Measurements from ENCODE around the gene PPP2R5E.
A peak's percentile ranks its signal among the peaks of the same experiment; 100 is the strongest.

The PPP2R5E gene

GRCh38 chr14:63459738-63460137 lies 83.4 kb downstream of the PPP2R5E start:
- TF ChIP-seq POLR2A (IDR thresholded peaks at IDR 0.05; ENCODE audit: extremely low read depth, insufficient read length) (no peak), MYC (IDR thresholded peaks at IDR 0.05; ENCODE audit: low read depth, low read length) (no peak), MAX (IDR thresholded peaks at IDR 0.05; ENCODE audit: low read depth, low read length) (no peak)
- DNase-seq (ENCODE audit: low read depth): no peak
- H3K4me3 ChIP-seq (ENCODE audit: low read depth, low read length): no peak overlapping the region

GRCh38 chr14:63457498-63457897 lies 85.7 kb downstream of the PPP2R5E start:
- no peak for DNase-seq (ENCODE audit: low read depth)
- no peak overlapping the region for H3K4me3 ChIP-seq (ENCODE audit: low read depth, low read length)
- no peak for TF ChIP-seq CTCF (IDR thresholded peaks at IDR 0.05; ENCODE audit: low read depth, low read length)

GRCh38 chr14:63454863-63455622 lies 88.1 kb downstream of the PPP2R5E start:
- DNase-seq (ENCODE audit: low read depth): peak; percentile 21
- no peak overlapping the region for H3K4me3 ChIP-seq (ENCODE audit: low read depth, low read length)
- TF ChIP-seq POLR2A (IDR thresholded peaks at IDR 0.05; ENCODE audit: extremely low read depth, insufficient read length) (no peak), MYC (IDR thresholded peaks at IDR 0.05; ENCODE audit: low read depth, low read length) (no peak), CTCF (IDR thresholded peaks at IDR 0.05; ENCODE audit: low read depth, low read length) (no peak), MAX (IDR thresholded peaks at IDR 0.05; ENCODE audit: low read depth, low read length) (no peak)

- no peak for DNase-seq (ENCODE audit: low read depth)
- no peak for TF ChIP-seq POLR2A (IDR thresholded peaks at IDR 0.05; ENCODE audit: extremely low read depth, insufficient read length)
- TF ChIP-seq CTCF (IDR thresholded peaks at IDR 0.05; ENCODE audit: low read depth, low read length): no peak
- TF ChIP-seq MAX (IDR thresholded peaks at IDR 0.05; ENCODE audit: low read depth, low read length): no peak
- TF ChIP-seq MYC (IDR thresholded peaks at IDR 0.05; ENCODE audit: low read depth, low read length): no peak
- no peak overlapping the region for H3K4me3 ChIP-seq (ENCODE audit: low read depth, low read length)
These were observed 88.7 kb downstream of the PPP2R5E start for GRCh38 chr14:63454436-63454835.

- no peak overlapping the region for H3K4me3 ChIP-seq (ENCODE audit: low read depth, low read length)
- DNase-seq (ENCODE audit: low read depth): no peak
These were observed 89.7 kb downstream of the PPP2R5E start for GRCh38 chr14:63453443-63453936.

GRCh38 chr14:63452796-63453195 lies 90.4 kb downstream of the PPP2R5E start:
- no peak overlapping the region for H3K4me3 ChIP-seq (ENCODE audit: low read depth, low read length)
- TF ChIP-seq POLR2A (IDR thresholded peaks at IDR 0.05; ENCODE audit: extremely low read depth, insufficient read length) (no peak), MAX (IDR thresholded peaks at IDR 0.05; ENCODE audit: low read depth, low read length) (no peak), MYC (IDR thresholded peaks at IDR 0.05; ENCODE audit: low read depth, low read length) (no peak), CTCF (IDR thresholded peaks at IDR 0.05; ENCODE audit: low read depth, low read length) (no peak)
- no peak for DNase-seq (ENCODE audit: low read depth)

More at GRCh38 chr14:63453443-63453936, 89.7 kb downstream of the PPP2R5E start:
- TF ChIP-seq POLR2A (IDR thresholded peaks at IDR 0.05; ENCODE audit: extremely low read depth, insufficient read length): no peak

GRCh38 chr14:63448841-63449240 lies 94.3 kb downstream of the PPP2R5E start:
- TF ChIP-seq POLR2A (IDR thresholded peaks at IDR 0.05; ENCODE audit: extremely low read depth, insufficient read length) (no peak), MAX (IDR thresholded peaks at IDR 0.05; ENCODE audit: low read depth, low read length) (no peak), CTCF (IDR thresholded peaks at IDR 0.05; ENCODE audit: low read depth, low read length) (no peak), MYC (IDR thresholded peaks at IDR 0.05; ENCODE audit: low read depth, low read length) (no peak)
- DNase-seq (ENCODE audit: low read depth): no peak
- H3K4me3 ChIP-seq (ENCODE audit: low read depth, low read length): no peak overlapping the region

Data from NB4 (cell line).